Choroid plexus epithelial cell (primary cell): Measurements from ENCODE around the gene ZNF22.

ENCODE experiments used
- DNase-seq: peaks from one replicate; pipeline ENCODE4 v3.0.0-alpha.2; 2010; ENCODE audit warnings: low read depth
- H3K4me3 ChIP-seq: 2 replicates; pipeline ENCODE4 v1.5.1; 2011; ENCODE audit warnings: low read depth, mild to moderate bottlenecking, control low read depth, low read length, moderate library complexity
- TF ChIP-seq, protein P1 (sequence below): conservative IDR thresholded peaks from 2 replicates; pipeline ENCODE4 v1.5.1; 2011; ENCODE audit warnings: low read depth, mild to moderate bottlenecking, control low read depth, inconsistent platforms, low read length, moderate library complexity

Gene ZNF22

DNA sequence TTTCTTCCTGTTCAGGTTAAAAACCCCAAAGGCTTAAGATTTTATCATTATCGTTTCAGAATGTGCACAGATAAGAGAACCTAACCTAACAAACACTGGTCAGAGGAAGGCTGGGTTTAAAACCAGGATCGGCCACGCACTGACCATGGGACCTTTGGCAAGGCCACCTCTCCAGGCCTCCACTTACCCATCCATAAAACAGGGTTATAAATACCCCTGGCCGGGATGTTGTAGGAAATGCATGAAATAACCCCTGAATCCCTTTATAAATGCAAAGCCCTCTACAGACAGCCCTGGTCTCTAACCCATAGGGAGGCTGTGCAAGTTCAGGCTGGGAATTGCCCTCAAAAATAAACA, 22.5 kb upstream of the ZNF22 start:
- peak overlapping the region; percentile 64 for H3K4me3 ChIP-seq
- TF ChIP-seq, protein P1, sequence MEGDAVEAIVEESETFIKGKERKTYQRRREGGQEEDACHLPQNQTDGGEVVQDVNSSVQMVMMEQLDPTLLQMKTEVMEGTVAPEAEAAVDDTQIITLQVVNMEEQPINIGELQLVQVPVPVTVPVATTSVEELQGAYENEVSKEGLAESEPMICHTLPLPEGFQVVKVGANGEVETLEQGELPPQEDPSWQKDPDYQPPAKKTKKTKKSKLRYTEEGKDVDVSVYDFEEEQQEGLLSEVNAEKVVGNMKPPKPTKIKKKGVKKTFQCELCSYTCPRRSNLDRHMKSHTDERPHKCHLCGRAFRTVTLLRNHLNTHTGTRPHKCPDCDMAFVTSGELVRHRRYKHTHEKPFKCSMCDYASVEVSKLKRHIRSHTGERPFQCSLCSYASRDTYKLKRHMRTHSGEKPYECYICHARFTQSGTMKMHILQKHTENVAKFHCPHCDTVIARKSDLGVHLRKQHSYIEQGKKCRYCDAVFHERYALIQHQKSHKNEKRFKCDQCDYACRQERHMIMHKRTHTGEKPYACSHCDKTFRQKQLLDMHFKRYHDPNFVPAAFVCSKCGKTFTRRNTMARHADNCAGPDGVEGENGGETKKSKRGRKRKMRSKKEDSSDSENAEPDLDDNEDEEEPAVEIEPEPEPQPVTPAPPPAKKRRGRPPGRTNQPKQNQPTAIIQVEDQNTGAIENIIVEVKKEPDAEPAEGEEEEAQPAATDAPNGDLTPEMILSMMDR = no peak
- no peak for DNase-seq

DNA sequence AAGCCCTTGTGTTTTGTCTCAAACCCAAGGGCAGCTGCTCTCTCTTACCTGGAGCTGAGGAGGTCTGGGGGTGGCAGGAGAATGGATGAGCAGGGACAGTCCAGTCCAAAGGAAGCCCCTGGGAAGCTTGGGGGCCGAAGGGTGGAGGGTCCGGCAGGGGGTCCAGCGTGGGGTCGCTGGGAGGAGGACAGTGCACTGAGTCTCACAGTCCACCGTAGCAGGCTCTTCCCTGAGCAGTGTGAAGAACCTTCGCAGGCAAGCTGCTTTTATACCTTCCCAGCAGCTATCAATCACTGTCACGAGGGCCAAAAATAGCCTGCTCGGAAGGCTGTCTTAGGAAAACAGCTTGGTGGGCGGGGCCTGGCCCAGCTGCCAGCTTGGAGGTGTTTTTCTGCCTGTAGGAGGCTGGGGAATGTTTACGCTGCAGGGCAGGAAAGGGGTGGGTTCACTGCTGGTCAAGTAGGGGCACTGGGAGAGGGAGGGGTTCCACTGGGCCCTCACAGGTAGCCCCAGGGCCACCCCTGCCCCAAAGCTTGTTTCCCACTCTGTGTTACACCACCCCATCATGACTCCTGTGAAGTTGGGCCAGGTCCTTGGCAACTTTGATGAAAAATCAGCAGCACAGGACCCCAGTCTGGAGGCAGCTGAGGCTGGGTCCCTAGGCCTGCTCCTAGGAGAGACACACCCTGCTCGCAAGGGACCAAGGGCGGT, 22.0 kb upstream of the ZNF22 start, which contains the start of gene DEPP1:
Gene DEPP1, minus strand, starts transcription at position 240 of the 711 bp plus-strand sequence. CDS start 779 bp downstream, outside the sequence.
- peak; percentile 96 for DNase-seq
- H3K4me3 ChIP-seq = peak within 1 kb of the TSS; percentile 64
- TF ChIP-seq, protein P1 = peak; percentile 26

DNA sequence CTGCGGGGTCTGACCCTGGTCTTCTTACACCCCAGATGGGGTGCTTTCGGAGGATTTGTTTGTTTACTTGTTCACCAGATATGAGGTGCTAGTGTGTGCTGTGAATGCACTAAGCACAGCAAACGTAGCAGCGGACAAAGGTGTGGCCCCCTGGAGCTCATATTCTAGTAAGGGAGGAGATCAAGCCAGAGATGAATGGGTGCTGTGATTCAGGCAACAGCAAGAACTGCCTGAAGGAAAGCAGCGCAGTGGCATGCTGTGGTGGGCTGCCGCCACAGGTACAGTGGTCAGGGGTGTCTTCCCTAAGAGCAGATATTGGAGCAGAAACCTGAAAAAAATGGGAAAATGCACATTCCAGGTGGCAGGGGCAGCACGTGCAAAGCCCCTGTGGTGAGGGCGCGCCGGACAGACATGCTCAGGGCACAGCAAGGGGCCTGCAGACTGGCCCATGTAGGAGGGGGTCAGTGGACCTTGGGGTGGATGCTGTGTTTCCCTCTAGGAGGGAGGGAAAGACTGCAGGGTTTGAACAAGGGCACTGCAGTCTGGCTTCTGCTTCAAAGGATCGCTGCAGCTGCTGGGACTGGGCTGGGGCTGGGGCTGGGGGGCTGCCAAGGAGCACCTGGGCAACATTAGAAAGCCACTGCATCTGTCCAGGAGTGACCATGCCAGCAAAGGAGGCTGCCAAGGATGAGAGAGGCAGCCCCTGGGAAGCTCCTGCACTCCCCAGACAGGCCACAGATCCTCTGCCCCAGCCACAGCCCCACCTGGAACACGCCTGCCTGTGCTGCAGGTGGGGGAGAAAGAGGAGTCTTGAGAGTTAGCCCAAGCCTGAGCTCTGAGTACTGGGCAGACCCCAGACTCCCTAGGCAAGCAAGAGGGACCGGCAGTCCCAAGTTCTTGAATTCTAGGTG, 21.2 kb upstream of the ZNF22 start:
- TF ChIP-seq, protein P1 = no peak
- H3K4me3 ChIP-seq = no peak overlapping the region
- DNase-seq = no peak

DNA sequence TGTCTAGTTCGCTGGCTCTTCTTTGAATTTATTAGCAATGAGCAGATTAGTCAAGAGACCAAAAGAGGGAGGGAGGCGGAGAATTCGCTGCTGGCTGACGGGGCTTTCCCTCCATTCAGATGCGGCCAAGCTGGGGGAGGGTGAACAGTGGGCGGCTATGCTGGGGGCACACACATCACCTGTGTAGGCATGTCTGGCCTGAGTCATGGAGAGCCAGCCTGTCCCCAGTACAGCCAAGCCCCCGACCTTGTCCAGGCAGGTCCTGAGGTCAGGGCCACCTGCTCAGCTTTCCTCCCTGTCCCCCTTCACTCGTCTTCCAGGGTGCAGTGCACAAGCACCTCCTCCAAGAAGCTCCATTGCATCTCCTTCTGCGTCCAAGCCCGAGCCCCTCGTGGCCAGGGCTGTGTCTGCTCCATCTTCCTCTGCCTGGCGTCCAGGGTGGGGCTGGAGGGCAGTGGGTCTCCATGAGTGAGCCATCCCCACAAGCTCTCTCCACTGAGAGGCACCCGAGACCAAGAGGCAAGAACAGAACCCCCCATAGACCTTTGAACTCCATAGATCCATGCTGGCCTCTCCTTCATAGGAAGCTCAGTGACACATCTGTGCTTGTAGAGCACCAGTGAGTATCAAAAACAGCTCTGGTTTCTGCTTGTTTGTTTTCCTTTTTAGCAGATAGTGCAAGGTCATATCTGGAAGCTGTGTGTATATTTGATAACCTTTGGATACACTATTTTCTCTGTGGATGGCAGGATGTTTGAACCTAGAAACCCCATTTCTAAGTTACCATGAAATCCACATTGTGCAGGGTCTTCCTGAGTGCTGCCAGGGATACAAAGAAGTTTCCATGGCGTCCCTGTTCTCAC, 20.2 kb upstream of the ZNF22 start:
- TF ChIP-seq, protein P1 = no peak
- H3K4me3 ChIP-seq = no peak overlapping the region
- no peak for DNase-seq

DNA sequence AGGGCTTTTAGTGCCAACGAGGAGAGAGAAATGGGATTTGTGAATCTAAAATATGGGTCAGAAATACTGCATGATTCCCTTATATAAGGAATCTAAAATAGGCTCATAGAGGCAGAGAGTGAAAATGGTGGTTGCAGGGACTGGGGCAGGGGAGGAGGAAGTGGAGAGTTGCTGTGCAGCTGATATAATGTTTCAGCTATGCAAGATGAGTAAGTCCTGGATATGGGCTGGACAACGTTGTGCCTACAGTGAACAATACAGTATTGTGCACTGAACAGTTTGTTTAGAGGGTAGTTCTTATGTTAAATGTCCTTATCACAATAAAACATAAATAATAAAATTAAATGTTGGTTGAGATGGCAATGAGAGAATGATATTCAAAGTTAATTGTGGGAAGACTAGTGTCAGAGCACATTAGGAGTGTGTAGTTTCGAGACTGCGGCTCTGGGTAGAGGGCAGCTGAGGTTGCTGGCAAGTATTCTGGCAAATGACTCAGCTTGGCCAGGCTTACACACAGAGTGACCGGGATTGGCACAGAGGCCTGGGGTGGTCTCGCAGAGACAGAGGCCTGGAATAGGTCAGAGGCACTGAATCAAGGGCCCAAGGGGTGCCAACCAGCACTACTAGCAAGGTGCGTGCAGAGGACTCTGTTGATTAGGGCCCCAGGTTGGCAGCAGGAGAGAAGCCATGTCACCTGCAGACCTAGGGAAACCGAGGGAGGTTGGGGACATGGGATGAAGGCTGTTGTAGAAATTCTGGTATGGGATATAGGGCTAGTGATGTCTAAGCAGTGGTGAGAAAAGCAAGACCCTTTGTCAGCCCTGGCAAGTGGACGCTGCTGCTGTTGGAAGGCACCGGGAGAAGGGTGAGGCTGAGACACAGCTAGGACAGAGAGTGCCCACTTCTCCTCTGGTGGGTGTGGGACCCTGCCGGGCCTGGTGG, 19.3 kb upstream of the ZNF22 start:
- no peak overlapping the region for H3K4me3 ChIP-seq
- peak; percentile 92 for DNase-seq
- TF ChIP-seq, protein P1 = no peak

DNA sequence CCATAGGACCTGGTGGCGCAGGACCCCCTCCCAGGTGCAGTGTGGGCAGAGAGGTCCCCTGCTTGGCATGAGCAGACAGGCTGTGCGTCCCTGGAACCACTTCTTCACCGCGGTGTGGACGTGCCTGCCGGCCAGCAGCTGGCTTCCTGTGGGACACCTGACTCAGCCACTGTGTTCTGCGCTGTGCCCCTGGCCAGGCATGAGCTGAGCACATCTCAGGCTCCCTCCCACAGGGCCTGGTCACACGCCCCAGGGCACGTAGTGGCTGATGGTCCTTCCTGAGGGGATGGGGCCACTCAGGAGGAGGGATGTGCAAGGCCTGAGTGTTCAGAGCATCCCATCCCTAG, 18.6 kb upstream of the ZNF22 start:
- DNase-seq = no peak
- no peak overlapping the region for H3K4me3 ChIP-seq
- TF ChIP-seq, protein P1 = no peak
